Measurements from ENCODE around the gene EMSY. TPM values are rescaled to one million over a fixed set of nuclear protein-coding genes. Genes with fewer than 3 reads are reported as not detected.

The EMSY gene
- total and polyA plus RNA-seq, 2 of the 13 experiments (the other 11 are each of a cell fraction or from before 2014, with no cell fraction given): 11.6 to 18.5 TPM

GRCh38 chr11:76526878-76527277 lies 82.1 kb downstream of the EMSY start:
- H3K27ac ChIP-seq (ENCODE audit: extremely low read length, insufficient read depth, low read length): no peak overlapping the region
- no peak overlapping the region for H3K4me3 ChIP-seq (replicated peaks in 1 of 3; ENCODE audit: insufficient read depth in 1 of 3, low read depth in 2 of 3, low read length in 3 of 3)
- CTCF ChIA-PET (ENCODE audit: low intra/inter-chr PET ratio, low total read pairs): no interaction called here
- in situ Hi-C loops (cut with HindIII; ENCODE audit: extremely low pct_ligation_motif_present, low pct_unique_long_range_greater_than_20kb): no loop called here
- WGBS (ENCODE audit: low lambda C conversion rate): 37% methylated on average over 2 of the region's 2 CpGs
- FAIRE-seq (no peak), ATAC-seq (peak; percentile 40; the same call in 2 of the 3 replicates), DNase-seq (ENCODE audit: low spot score) (peak; percentile 69)
- intact Hi-C loops (cut with micrococcal nuclease; ENCODE audit: unreplicated experiment): no loop called here
- peaks cover 1 to 19% of the 10 kb centered on the region in 2 experiments; a peak in 2 of 5 replicates for H3K36me3 ChIP-seq (replicated peaks in 1 of 2; ENCODE audit: control insufficient read depth in 1 of 2, insufficient read depth in 2 of 2, low read length in 2 of 2)
- no peaks in the 10 kb centered on the region for H3K27me3 ChIP-seq (ENCODE audit: control insufficient read depth in 1 of 2, insufficient read depth in 2 of 2, low read length in 2 of 2)
- H3K4me2 ChIP-seq (ENCODE audit: low read depth, low read length): no peak overlapping the region
- H3K9me3 ChIP-seq (ENCODE audit: low read length): no peaks in the 10 kb centered on the region
- no peaks in the 10 kb centered on the region for H3K79me2 ChIP-seq (ENCODE audit: insufficient read depth, low read length)
- peaks cover 45% of the 10 kb centered on the region for H3K4me1 ChIP-seq (ENCODE audit: insufficient read depth, low read length)
- no peak overlapping the region for H2AFZ ChIP-seq (ENCODE audit: low read length)
- no TSS peak for BruUV-seq (replicated peaks)
- H4K20me1 ChIP-seq (ENCODE audit: insufficient read depth, low read length): no peaks in the 10 kb centered on the region; the same call in 1 of the 2 replicates
- no peak overlapping the region for H3K9ac ChIP-seq (ENCODE audit: insufficient read depth, low read depth, low read length)
- POLR2A ChIA-PET: no interaction called here
- TF ChIP-seq ISL2 (CRISPR knock-in tag; IDR thresholded peaks at IDR 0.05) (peak; percentile 76), TEF (CRISPR knock-in tag; IDR thresholded peaks at IDR 0.05) (no peak), TCF7L2 (IDR thresholded peaks at IDR 0.05; ENCODE audit: low read depth, low read length) (peak; percentile 48; the same call in 1 of the 2 replicates), GATAD2A (CRISPR knock-in tag; IDR thresholded peaks at IDR 0.05) (peak; percentile 46), FOXK2 (IDR thresholded peaks at IDR 0.05) (no peak), MIXL1 (CRISPR knock-in tag; IDR thresholded peaks at IDR 0.05) (0 out of 2 replicates have a peak, but pooled peaks have one; percentile 47), E2F5 (CRISPR knock-in tag; conservative IDR thresholded peaks at IDR 0.05) (no peak), ZNF160 (CRISPR knock-in tag; IDR thresholded peaks at IDR 0.05) (no peak), SPEN (CRISPR knock-in tag; IDR thresholded peaks at IDR 0.05; ENCODE audit: low read depth) (no peak), WIZ (CRISPR knock-in tag; IDR thresholded peaks at IDR 0.05) (no peak), PRMT3 (CRISPR knock-in tag; IDR thresholded peaks at IDR 0.05; ENCODE audit: borderline replicate concordance, low read depth) (no peak), MAFG (CRISPR knock-in tag; IDR thresholded peaks at IDR 0.05) (no peak), PHB2 (IDR thresholded peaks at IDR 0.05; ENCODE audit: partially characterized antibody) (no peak), ZBTB42 (CRISPR knock-in tag; IDR thresholded peaks at IDR 0.05) (no peak), ZNF784 (CRISPR knock-in tag; IDR thresholded peaks at IDR 0.05; ENCODE audit: borderline replicate concordance) (no peak), EP300 (IDR thresholded peaks at IDR 0.05; ENCODE audit: low read depth in 2 of 2, low read length in 2 of 2) (peak in 1 of 2 experiments; percentile 35; a peak in 2 of 4 replicates), EP300 (CRISPR knock-in tag; IDR thresholded peaks at IDR 0.05; ENCODE audit: borderline replicate concordance) (no peak), RFXAP (CRISPR knock-in tag; IDR thresholded peaks at IDR 0.05; ENCODE audit: borderline replicate concordance) (no peak), ZNF841 (CRISPR knock-in tag; IDR thresholded peaks at IDR 0.05; ENCODE audit: borderline replicate concordance) (no peak)
- TF ChIP-seq, protein P1, sequence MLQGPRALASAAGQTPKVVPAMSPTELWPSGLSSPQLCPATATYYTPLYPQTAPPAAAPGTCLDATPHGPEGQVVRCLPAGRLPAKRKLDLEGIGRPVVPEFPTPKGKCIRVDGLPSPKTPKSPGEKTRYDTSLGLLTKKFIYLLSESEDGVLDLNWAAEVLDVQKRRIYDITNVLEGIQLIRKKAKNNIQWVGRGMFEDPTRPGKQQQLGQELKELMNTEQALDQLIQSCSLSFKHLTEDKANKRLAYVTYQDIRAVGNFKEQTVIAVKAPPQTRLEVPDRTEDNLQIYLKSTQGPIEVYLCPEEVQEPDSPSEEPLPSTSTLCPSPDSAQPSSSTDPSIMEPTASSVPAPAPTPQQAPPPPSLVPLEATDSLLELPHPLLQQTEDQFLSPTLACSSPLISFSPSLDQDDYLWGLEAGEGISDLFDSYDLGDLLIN (CRISPR knock-in tag; IDR thresholded peaks at IDR 0.05; ENCODE audit: borderline replicate concordance): no peak
- TF ChIP-seq, protein P2, sequence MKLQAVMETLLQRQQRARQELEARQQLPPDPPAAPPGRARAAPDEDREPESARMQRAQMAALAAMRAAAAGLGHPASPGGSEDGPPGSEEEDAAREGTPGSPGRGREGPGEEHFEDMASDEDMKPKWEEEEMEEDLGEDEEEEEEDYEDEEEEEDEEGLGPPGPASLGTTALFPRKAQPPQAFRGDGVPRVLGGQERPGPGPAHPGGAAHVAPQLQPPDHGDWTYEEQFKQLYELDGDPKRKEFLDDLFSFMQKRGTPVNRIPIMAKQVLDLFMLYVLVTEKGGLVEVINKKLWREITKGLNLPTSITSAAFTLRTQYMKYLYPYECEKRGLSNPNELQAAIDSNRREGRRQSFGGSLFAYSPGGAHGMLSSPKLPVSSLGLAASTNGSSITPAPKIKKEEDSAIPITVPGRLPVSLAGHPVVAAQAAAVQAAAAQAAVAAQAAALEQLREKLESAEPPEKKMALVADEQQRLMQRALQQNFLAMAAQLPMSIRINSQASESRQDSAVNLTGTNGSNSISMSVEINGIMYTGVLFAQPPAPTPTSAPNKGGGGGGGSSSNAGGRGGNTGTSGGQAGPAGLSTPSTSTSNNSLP (IDR thresholded peaks at IDR 0.05; ENCODE audit: low read depth, low read length): peak; percentile 57; the same call in 1 of the 2 replicates
